Uterus (tissue), 4 donors: ENCODE data around the gene BOD1L1. TPM values are rescaled to one million over a fixed set of nuclear protein-coding genes. Genes with fewer than 3 reads are reported as not detected.

Experiments
- DNase-seq, 2 donors: peaks; one replicate each; pipeline ENCODE4 v3.0.0-alpha.2; 2019 to 2020
- H3K27ac ChIP-seq, 2 donors: fragments of 200-600 bp; sonication (generic); 1 replicate in 1 of 2; 2 replicates in 1 of 2; pipeline ENCODE4 v1.5.1; 2016 to 2018
- H3K27me3 ChIP-seq, 2 donors: fragments of 200-600 bp; sonication (generic); one replicate each; pipeline ENCODE4 v1.5.1; 2018 to 2019; ENCODE audit warnings: control low read depth in 1 of 2
- H3K36me3 ChIP-seq, 2 donors: fragments of 200-600 bp; sonication (generic); one replicate each; pipeline ENCODE4 v1.5.1; 2019; ENCODE audit warnings: control low read depth in 1 of 2
- H3K4me1 ChIP-seq, 2 donors: fragments of 200-600 bp; sonication (generic); one replicate each; pipeline ENCODE4 v1.5.1; 2018 to 2019; ENCODE audit warnings: control low read depth in 1 of 2
- H3K4me3 ChIP-seq, 2 donors: fragments of 200-600 bp; sonication (generic); 1 replicate in 1 of 2; 2 replicates in 1 of 2; pipeline ENCODE4 v1.5.1; 2018 to 2019; ENCODE audit warnings: mild to moderate bottlenecking in 1 of 2
- H3K9me3 ChIP-seq, 2 donors: fragments of 200-600 bp; sonication (generic); one replicate each; pipeline ENCODE4 v1.5.1; 2019; ENCODE audit warnings: control low read depth in 1 of 2
- POLR2A ChIP-seq, 2 donors: fragments of 450-650 bp; IDR thresholded peaks; one replicate each; pipeline ENCODE4 v1.6.1; 2016; ENCODE audit warnings: antibody characterized with exemption in 2 of 2, mild to moderate bottlenecking in 1 of 2, moderate library complexity in 1 of 2
- intact Hi-C: fragments of 100-400 bp; cut with DNase I; formaldehyde crosslinking; loops from one replicate; pipeline ENCODE4 v1.15.1; 2023; ENCODE audit warnings: low total_unique reads
- total RNA-seq, 4 donors: library from RNA; depleted of rRNA in 3 of 4; stranded (reverse); fragments of >200 nt in 3 of 4; gene quantifications; one replicate each; pipeline versions ENCODE4 v1.1.0 to v1.2.4, GENCODE V29; 2014 to 2023
- TF ChIP-seq, protein P1 (sequence below), 4 experiments: fragments of 200-600 bp in 2 of 4; fragments of 450-650 bp in 2 of 4; sonication (generic) in 2 of 4; IDR thresholded peaks; one replicate each; pipeline ENCODE4 v1.5.1; 2016 to 2019; ENCODE audit warnings: antibody characterized with exemption in 4 of 4, mild to moderate bottlenecking in 2 of 4, moderate library complexity in 1 of 4
- donor health status: DM: yes; HTN: yes; CAD: no.

Gene BOD1L1
- total RNA-seq, 4 donors from 2014 or later = 17.9 to 64.8 (median 50.5) TPM

DNA sequence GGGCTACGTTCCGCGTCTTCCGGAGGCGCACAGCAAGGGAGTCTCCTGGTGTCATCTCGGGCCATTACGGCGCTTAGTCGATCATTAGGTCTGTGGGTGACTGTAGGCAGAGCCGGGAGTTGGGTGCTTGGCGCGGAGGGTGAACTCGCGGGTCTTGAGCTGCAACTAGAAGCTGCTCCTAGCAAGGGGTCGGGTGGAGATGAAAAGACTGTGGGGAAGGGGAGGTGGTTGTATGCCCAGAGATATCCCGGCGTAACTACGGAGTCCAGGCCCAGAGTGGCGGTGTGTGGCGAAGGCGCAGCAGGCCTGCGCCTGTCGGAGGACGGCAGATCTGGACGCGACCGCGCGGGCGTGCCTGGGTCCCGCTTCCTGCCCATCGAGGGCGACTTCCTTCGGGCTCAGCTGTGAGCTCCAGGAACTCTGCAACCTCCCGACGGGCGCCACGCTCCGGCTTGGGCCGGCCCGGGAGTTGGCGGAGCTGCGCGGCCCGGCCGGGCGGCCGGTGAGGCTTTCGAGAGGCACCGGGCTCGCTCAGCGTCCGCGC lies 80.5 kb downstream of the BOD1L1 start:
- Histone ChIP-seq H3K4me3 (peak overlapping the region in 1 of 2 donors; percentile 35), H3K36me3 (no peaks in the 10 kb centered on the region), H3K27me3 (peaks cover 37 to 45% of the 10 kb centered on the region in 2 donors), H3K27ac (peak overlapping the region in 1 of 2 donors; percentile 5), H3K4me1 (peaks cover 0 to 11% of the 10 kb centered on the region in 2 donors), H3K9me3 (no peaks in the 10 kb centered on the region)
- DNase-seq = no peak
- no peak for TF ChIP-seq POLR2A (IDR thresholded peaks at IDR 0.05)
- TF ChIP-seq, protein P1, sequence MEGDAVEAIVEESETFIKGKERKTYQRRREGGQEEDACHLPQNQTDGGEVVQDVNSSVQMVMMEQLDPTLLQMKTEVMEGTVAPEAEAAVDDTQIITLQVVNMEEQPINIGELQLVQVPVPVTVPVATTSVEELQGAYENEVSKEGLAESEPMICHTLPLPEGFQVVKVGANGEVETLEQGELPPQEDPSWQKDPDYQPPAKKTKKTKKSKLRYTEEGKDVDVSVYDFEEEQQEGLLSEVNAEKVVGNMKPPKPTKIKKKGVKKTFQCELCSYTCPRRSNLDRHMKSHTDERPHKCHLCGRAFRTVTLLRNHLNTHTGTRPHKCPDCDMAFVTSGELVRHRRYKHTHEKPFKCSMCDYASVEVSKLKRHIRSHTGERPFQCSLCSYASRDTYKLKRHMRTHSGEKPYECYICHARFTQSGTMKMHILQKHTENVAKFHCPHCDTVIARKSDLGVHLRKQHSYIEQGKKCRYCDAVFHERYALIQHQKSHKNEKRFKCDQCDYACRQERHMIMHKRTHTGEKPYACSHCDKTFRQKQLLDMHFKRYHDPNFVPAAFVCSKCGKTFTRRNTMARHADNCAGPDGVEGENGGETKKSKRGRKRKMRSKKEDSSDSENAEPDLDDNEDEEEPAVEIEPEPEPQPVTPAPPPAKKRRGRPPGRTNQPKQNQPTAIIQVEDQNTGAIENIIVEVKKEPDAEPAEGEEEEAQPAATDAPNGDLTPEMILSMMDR (IDR thresholded peaks at IDR 0.05) = no peak
- intact Hi-C loops = loop anchor here (5.0 kb wide), 1 partner anchor 695 kb away; no protein-coding TSS in a partner anchor

DNA sequence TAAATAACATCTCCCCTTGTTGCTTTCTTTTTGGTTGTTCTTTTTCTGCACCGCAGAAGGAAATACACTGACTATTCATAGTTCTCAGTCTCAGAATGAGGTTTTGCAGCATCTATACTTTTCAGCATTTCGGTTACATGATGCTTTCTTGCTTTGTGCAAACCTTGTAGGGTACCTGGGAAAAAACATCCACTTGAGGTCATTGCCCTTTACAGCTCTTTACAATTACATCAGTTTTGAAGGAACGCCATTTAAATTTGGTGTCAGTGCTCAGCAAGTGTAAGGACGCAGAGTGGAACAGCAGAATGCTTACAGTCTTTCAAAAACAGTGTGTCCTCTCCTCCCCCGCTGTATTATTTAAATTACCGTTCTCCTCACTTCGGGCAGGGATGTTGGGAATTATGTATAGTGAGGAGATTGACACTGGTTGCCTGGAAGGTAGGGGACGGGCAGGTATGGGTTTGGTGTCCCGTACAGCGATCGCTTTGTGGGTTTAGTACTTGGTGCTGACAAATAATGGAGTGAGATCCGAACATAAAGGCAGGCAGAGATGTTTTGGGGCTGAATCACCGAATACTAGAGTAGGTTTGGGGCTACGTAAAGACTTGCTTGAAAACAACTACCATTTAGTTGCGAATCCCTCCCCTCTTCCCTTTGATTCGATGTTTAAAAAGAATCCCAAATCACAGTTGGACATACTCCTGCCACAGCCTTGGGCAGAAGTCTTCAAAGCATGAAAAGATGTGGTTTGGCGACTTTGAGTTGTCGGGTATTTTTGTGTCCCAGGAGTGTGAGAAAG lies 81.2 kb downstream of the BOD1L1 start:
- DNase-seq = no peak
- TF ChIP-seq, protein P1 (IDR thresholded peaks at IDR 0.05) = no peak
- no peak for TF ChIP-seq POLR2A (IDR thresholded peaks at IDR 0.05)
- H3K27ac ChIP-seq = no peak overlapping the region
- H3K4me1 ChIP-seq = peaks cover 0 to 11% of the 10 kb centered on the region in 2 donors
- H3K4me3 ChIP-seq = no peak overlapping the region
- H3K9me3 ChIP-seq = no peaks in the 10 kb centered on the region
- intact Hi-C loops = loop anchor here (5.0 kb wide), 1 partner anchor 694 kb away; no protein-coding TSS in a partner anchor
- H3K36me3 ChIP-seq = no peaks in the 10 kb centered on the region
- H3K27me3 ChIP-seq = peaks cover 37 to 51% of the 10 kb centered on the region in 2 donors

GRCh38 chr4:13545394-13545808 lies 82.1 kb downstream of the BOD1L1 start:
- TF ChIP-seq, protein P1 (IDR thresholded peaks at IDR 0.05) = no peak
- no peak for TF ChIP-seq POLR2A (IDR thresholded peaks at IDR 0.05)
- DNase-seq = no peak
- no peaks in the 10 kb centered on the region for H3K9me3 ChIP-seq
- intact Hi-C loops = loop anchor here (5.0 kb wide), 1 partner anchor 693 kb away; no protein-coding TSS in a partner anchor
- no peaks in the 10 kb centered on the region for H3K36me3 ChIP-seq
- no peak overlapping the region for H3K27ac ChIP-seq
- H3K4me3 ChIP-seq = peak overlapping the region in 1 of 2 donors; percentile 32
- peaks cover 37 to 56% of the 10 kb centered on the region in 2 donors for H3K27me3 ChIP-seq
- peaks cover 0 to 11% of the 10 kb centered on the region in 2 donors for H3K4me1 ChIP-seq

- peak overlapping the region; percentile 25 to 64 for H3K27ac ChIP-seq
- peak; percentile 54 to 76 for DNase-seq
- H3K36me3 ChIP-seq = no peaks in the 10 kb centered on the region
- H3K27me3 ChIP-seq = peaks cover 37 to 62% of the 10 kb centered on the region in 2 donors
- intact Hi-C loops = loop anchor here (5.0 kb wide), 1 partner anchor 692 kb away; no protein-coding TSS in a partner anchor
- H3K4me1 ChIP-seq = peaks cover 0 to 11% of the 10 kb centered on the region in 2 donors
- H3K4me3 ChIP-seq = peak overlapping the region; percentile 32 to 47
- H3K9me3 ChIP-seq = no peaks in the 10 kb centered on the region
- no peak for TF ChIP-seq POLR2A (IDR thresholded peaks at IDR 0.05)
- TF ChIP-seq, protein P1 (IDR thresholded peaks at IDR 0.05) = no peak
Measured at GRCh38 chr4:13544606-13545393, 82.7 kb downstream of the BOD1L1 start.
